Body of pancreas (tissue), 4 donors: ENCODE measurements around the gene FCHSD2. TPM values are rescaled to one million over a fixed set of nuclear protein-coding genes. Genes with fewer than 3 reads are reported as not detected.

Experiments
- ATAC-seq: fragments of 150-250 bp; one replicate; pipeline ENCODE4 v1.9.1; 2016
- DNase-seq, 4 donors: peaks; one replicate each; pipeline ENCODE4 v3.0.0-alpha.2; 2019
- H3K27ac ChIP-seq, 4 donors: fragments of 200-600 bp; sonication (generic); 1 replicate in 3 of 4; 2 replicates in 1 of 4; pipeline versions ENCODE4 v1.5.1 to v1.6.1; 2016 to 2019; ENCODE audit warnings: mild to moderate bottlenecking in 1 of 4, mixed read lengths in 1 of 4, moderate library complexity in 1 of 4
- H3K27me3 ChIP-seq, 2 donors: fragments of 200-600 bp; sonication (generic); one replicate each; pipeline ENCODE4 v1.6.0; 2016; ENCODE audit warnings: mild to moderate bottlenecking in 1 of 2
- H3K36me3 ChIP-seq, 2 donors: fragments of 200-600 bp; sonication (generic); replicated peaks in 1 of 2; 2 replicates each; pipeline ENCODE4 v1.5.1; 2016; ENCODE audit warnings: low read depth in 2 of 2; ENCODE audit not compliant: insufficient read depth in 1 of 2
- H3K4me1 ChIP-seq: fragments of 200-600 bp; sonication (generic); one replicate; pipeline ENCODE4 v1.6.0; 2016
- H3K4me3 ChIP-seq, 2 donors: fragments of 200-600 bp; sonication (generic); 1 replicate in 1 of 2; 2 replicates in 1 of 2; pipeline ENCODE4 v1.5.1; 2016 to 2019
- H3K9me3 ChIP-seq, 3 donors: fragments of 200-600 bp; sonication (generic); 1 replicate in 2 of 3; 2 replicates in 1 of 3; pipeline ENCODE4 v1.5.1; 2016
- CTCF ChIP-seq, 7 experiments: fragments of 450-650 bp in 4 of 7; fragments of 200-600 bp in 3 of 7; sonication (generic) in 3 of 7; IDR thresholded peaks; one replicate each; pipeline ENCODE4 v1.5.1; 2016 to 2019; ENCODE audit warnings: antibody characterized with exemption in 7 of 7
- POLR2A ChIP-seq, 3 donors: fragments of 450-650 bp; IDR thresholded peaks; one replicate each; pipeline ENCODE4 v1.6.1; 2016; ENCODE audit warnings: antibody characterized with exemption in 3 of 3, mild to moderate bottlenecking in 2 of 3
- WGBS, 2 donors: methylation state at CpG; one replicate each; pipeline ENCODE4 v1.1.5; 2017; 5-methylcytosine and 5-hydroxymethylcytosine counted together
- intact Hi-C: fragments of 100-400 bp; cut with DNase I; formaldehyde crosslinking; loops from one replicate; pipeline ENCODE4 v1.15.1; 2023
- total RNA-seq, 2 donors: library from RNA; depleted of rRNA; stranded (reverse); fragments of >200 nt; gene quantifications; one replicate each; pipeline ENCODE4 v1.1.0, GENCODE V29; 2016

Gene FCHSD2
- total RNA-seq, 2 donors from 2014 or later: 7.3 to 8.0 TPM

GRCh38 chr11:73004088-73004487, 138.0 kb downstream of the FCHSD2 start:
- H3K27me3 ChIP-seq: no peaks in the 10 kb centered on the region
- peaks cover 16% of the 10 kb centered on the region for H3K4me1 ChIP-seq
- WGBS, 2 donors: 85 to 98% methylated on average over 3 of the region's 3 CpGs
- H3K4me3 ChIP-seq: no peak overlapping the region
- H3K36me3 ChIP-seq: no peaks in the 10 kb centered on the region
- no peak overlapping the region for H3K27ac ChIP-seq
- peaks cover 0 to 6% (median 0%) of the 10 kb centered on the region in 3 donors for H3K9me3 ChIP-seq
- DNase-seq: no peak
- no peak for ATAC-seq
- intact Hi-C loops: no loop called here
- no peak for TF ChIP-seq POLR2A (IDR thresholded peaks at IDR 0.05)
- no peak for TF ChIP-seq CTCF (IDR thresholded peaks at IDR 0.05)

DNA sequence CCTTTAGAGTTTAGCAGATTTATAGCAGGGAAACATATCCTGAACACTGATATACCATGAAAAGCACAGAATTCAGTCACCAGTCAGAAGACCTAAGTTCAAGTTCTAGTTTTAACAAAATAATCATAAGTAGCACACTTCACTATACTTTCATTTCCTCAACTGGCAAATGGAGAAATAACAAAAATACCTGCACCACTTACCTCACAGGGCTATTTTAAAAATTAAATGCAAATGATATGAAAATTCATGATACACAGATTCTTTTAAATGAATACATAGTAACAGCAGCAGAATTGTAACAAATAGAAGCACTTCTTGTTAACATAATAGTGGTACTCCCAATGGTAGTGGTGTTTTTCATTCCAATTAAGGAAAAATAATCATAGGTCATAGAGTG, 139.0 kb downstream of the FCHSD2 start:
- Histone ChIP-seq H3K27me3 (no peaks in the 10 kb centered on the region), H3K9me3 (peaks cover 0 to 6% (median 0%) of the 10 kb centered on the region in 3 donors), H3K27ac (peak overlapping the region in 1 of 4 donors; percentile 60), H3K4me3 (no peak overlapping the region), H3K36me3 (no peaks in the 10 kb centered on the region), H3K4me1 (peaks cover 16% of the 10 kb centered on the region)
- no peak for DNase-seq
- no peak for ATAC-seq
- TF ChIP-seq POLR2A (IDR thresholded peaks at IDR 0.05) (no peak), CTCF (IDR thresholded peaks at IDR 0.05) (no peak)
- intact Hi-C loops: no loop called here

DNA sequence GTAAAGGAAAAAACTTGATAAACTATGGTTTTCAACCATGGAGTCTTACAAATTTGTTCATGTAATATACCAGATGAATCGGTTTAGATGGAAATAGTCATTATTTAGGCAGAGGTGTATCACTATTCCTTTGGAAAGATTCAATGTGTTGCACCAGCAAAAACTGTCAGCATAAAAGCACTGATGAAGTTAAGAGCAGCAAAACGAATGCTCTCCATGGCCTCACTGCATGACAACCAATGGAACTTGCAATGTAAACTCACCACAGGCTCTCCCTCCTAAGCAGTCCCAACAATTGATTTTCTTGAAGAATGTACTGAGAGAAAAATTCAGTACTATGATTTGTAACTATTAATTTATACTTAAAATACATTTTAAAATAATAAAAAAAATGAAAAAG, 139.9 kb downstream of the FCHSD2 start:
- H3K4me3 ChIP-seq: no peak overlapping the region
- TF ChIP-seq POLR2A (IDR thresholded peaks at IDR 0.05): no peak
- TF ChIP-seq CTCF (IDR thresholded peaks at IDR 0.05): no peak
- H3K4me1 ChIP-seq: peaks cover 16% of the 10 kb centered on the region
- ATAC-seq (no peak), DNase-seq (no peak)
- H3K27me3 ChIP-seq: no peaks in the 10 kb centered on the region
- 57 to 58% methylated on average over 2 of the region's 2 CpGs for WGBS, 2 donors
- intact Hi-C loops: no loop called here
- peaks cover 0 to 6% (median 0%) of the 10 kb centered on the region in 3 donors for H3K9me3 ChIP-seq
- H3K27ac ChIP-seq: peak overlapping the region in 3 of 4 donors; percentile 41 to 60 (median 59)
- H3K36me3 ChIP-seq: no peaks in the 10 kb centered on the region

DNA sequence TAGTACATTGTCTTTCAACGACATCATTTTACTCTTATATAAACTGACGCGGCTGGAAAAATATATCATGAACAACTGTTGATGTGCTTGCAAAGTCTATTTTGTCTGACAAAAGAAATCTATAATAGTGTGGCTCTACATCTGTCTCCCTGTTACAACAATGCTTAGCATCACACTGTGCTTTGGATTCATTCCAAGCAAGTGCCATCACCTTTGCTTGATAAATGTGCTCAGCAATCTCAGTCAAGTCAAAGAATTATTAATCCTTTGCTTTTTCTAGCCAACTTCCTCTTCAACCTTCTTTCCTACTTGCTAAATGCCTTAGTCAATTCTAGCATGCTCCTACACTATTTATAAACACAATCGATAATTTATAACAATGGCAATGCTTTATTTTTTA, 140.5 kb downstream of the FCHSD2 start:
- DNase-seq (peak in 3 of 4 donors; percentile 33 to 72 (median 47)), ATAC-seq (peak; percentile 72)
- WGBS, 2 donors: 51 to 57% methylated on average over 4 of the region's 4 CpGs
- Histone ChIP-seq H3K4me1 (peaks cover 16% of the 10 kb centered on the region), H3K9me3 (peaks cover 0 to 6% (median 0%) of the 10 kb centered on the region in 3 donors), H3K36me3 (no peaks in the 10 kb centered on the region), H3K27ac (peak overlapping the region in 3 of 4 donors; percentile 41 to 60 (median 59)), H3K27me3 (no peaks in the 10 kb centered on the region), H3K4me3 (no peak overlapping the region)
- intact Hi-C loops: no loop called here
- no peak for TF ChIP-seq CTCF (IDR thresholded peaks at IDR 0.05)
- TF ChIP-seq POLR2A (IDR thresholded peaks at IDR 0.05): no peak

- peaks cover 16% of the 10 kb centered on the region for H3K4me1 ChIP-seq
- H3K4me3 ChIP-seq: no peak overlapping the region
- H3K27ac ChIP-seq: peak overlapping the region in 1 of 4 donors; percentile 17
- TF ChIP-seq CTCF (IDR thresholded peaks at IDR 0.05): no peak
- no peak for TF ChIP-seq POLR2A (IDR thresholded peaks at IDR 0.05)
- DNase-seq (no peak), ATAC-seq (no peak)
- intact Hi-C loops: no loop called here
- no peaks in the 10 kb centered on the region for H3K27me3 ChIP-seq
- peaks cover 0 to 6% (median 0%) of the 10 kb centered on the region in 3 donors for H3K9me3 ChIP-seq
- H3K36me3 ChIP-seq: no peaks in the 10 kb centered on the region
These were observed 143.4 kb downstream of the FCHSD2 start for GRCh38 chr11:72998676-72999075.
